HG02759 (cell line): Measurements from ENCODE around the gene DUOXA2.
"Not testable (repeated sequence)": the region's sequence is repeated elsewhere in the genome, so short reads cannot be mapped to it uniquely, and the experiment has no call there.

Source experiments
- ATAC-seq: cut with Tn5 transposase; IDR thresholded peaks from one replicate; pipeline ENCODE4 v1.9.1; 2021; ENCODE audit warnings: mild to moderate bottlenecking, moderate library complexity; ENCODE audit not compliant: unreplicated experiment

Gene DUOXA2

GRCh38 chr15:45094358-45094730 lies 19.8 kb upstream of the DUOXA2 start:
- no peak for ATAC-seq

- ATAC-seq = no peak
These were observed 18.5 kb upstream of the DUOXA2 start for GRCh38 chr15:45095661-45096060.

- no peak for ATAC-seq
These were observed 16.7 kb upstream of the DUOXA2 start for GRCh38 chr15:45097466-45097865.

- no peak for ATAC-seq
These were observed 14.5 kb upstream of the DUOXA2 start for GRCh38 chr15:45099549-45100165.

- no peak for ATAC-seq
These were observed 13.1 kb upstream of the DUOXA2 start for GRCh38 chr15:45100884-45101625.

- ATAC-seq = no peak
These were observed 12.4 kb upstream of the DUOXA2 start for GRCh38 chr15:45101749-45102148.

- ATAC-seq = no peak
These were observed 11.9 kb upstream of the DUOXA2 start for GRCh38 chr15:45102226-45102625.

- not testable (repeated sequence) for ATAC-seq
These were observed 10.0 kb upstream of the DUOXA2 start for GRCh38 chr15:45104170-45104569.

- ATAC-seq = no peak
These were observed 8.5 kb upstream of the DUOXA2 start for GRCh38 chr15:45105586-45105985.

- no peak for ATAC-seq
These were observed 7.9 kb upstream of the DUOXA2 start for GRCh38 chr15:45106002-45106790.

GRCh38 chr15:45107941-45108630 lies 6.0 kb upstream of the DUOXA2 start:
- no peak for ATAC-seq

GRCh38 chr15:45110256-45110820 lies 3.8 kb upstream of the DUOXA2 start:
- ATAC-seq = no peak

GRCh38 chr15:45111390-45112142 lies 2.6 kb upstream of the DUOXA2 start:
- no peak for ATAC-seq

GRCh38 chr15:45112143-45112590 lies 2.0 kb upstream of the DUOXA2 start:
- no peak for ATAC-seq

- ATAC-seq = no peak
These were observed 1.3 kb upstream of the DUOXA2 start for GRCh38 chr15:45112591-45113379.

- ATAC-seq = no peak
These were observed 641 bp upstream of the DUOXA2 start for GRCh38 chr15:45113380-45113990.

GRCh38 chr15:45114751-45115085 lies 592 bp downstream of the DUOXA2 start:
- no peak for ATAC-seq

GRCh38 chr15:45115312-45115820 lies 1.2 kb downstream of the DUOXA2 start:
- no peak for ATAC-seq

- ATAC-seq = no peak
These were observed 1.9 kb downstream of the DUOXA2 start for GRCh38 chr15:45116006-45116481.
